H1 (cell line): Measurements from ENCODE around the gene CCIN. TPM values are rescaled to one million over a fixed set of nuclear protein-coding genes. Genes with fewer than 3 reads are reported as not detected.
A peak's percentile ranks its signal among the peaks of the same experiment; 100 is the strongest.

ENCODE experiments used
- CTCF ChIA-PET: fragments of 300-600 bp; sonication (Branson Sonifier 250); formaldehyde crosslinking; loops from one replicate; lab custom pipeline; 2021; ENCODE audit not compliant: partially characterized antibody; lab: Charles Lee
- POLR2A ChIA-PET: fragments of 300-600 bp; sonication (Branson Sonifier 250); formaldehyde crosslinking; loops from one replicate; lab custom pipeline; 2021; ENCODE audit warnings: inconsistent platforms; ENCODE audit not compliant: partially characterized antibody; lab: Charles Lee
- DNase-seq, 2 experiments: peaks; one replicate each; pipeline versions ENCODE4 v3.0.0 to v3.0.0-alpha.2; 2010 to 2022; ENCODE audit warnings: low spot score in 2 of 2, low read depth in 1 of 2, mixed read lengths in 1 of 2
- FAIRE-seq: peaks from 2 replicates; lab custom pipeline; 2011; peaks lifted over from hg19 to GRCh38; lab: Jason Lieb, UNC
- H2AFZ ChIP-seq: 2 replicates; pipeline ENCODE4 v1.8.1; 2012; ENCODE audit warnings: low read length, inconsistent platforms
- H2AK5ac ChIP-seq: 2 replicates; pipeline ENCODE4 v1.6.1; 2013; ENCODE audit warnings: low read depth, low read length
- H2BK120ac ChIP-seq: replicated peaks from 2 replicates; pipeline ENCODE3; 2013; ENCODE audit warnings: low read depth, low read length, inconsistent platforms
- H2BK12ac ChIP-seq: 2 replicates; pipeline ENCODE4 v1.6.1; 2013; ENCODE audit warnings: low read depth, low read length
- H2BK15ac ChIP-seq: 2 replicates; pipeline ENCODE4 v1.6.1; 2013; ENCODE audit warnings: low read length
- H2BK20ac ChIP-seq: 2 replicates; pipeline ENCODE4 v1.6.1; 2013; ENCODE audit warnings: low read length
- H2BK5ac ChIP-seq: 2 replicates; pipeline ENCODE4 v1.6.1; 2013; ENCODE audit warnings: low read depth, low read length
- H3K14ac ChIP-seq: 2 replicates; pipeline ENCODE4 v1.6.1; 2013; ENCODE audit warnings: inconsistent platforms; ENCODE audit not compliant: insufficient read length
- H3K18ac ChIP-seq: 2 replicates; pipeline ENCODE4 v1.6.1; 2013; ENCODE audit warnings: low read length; ENCODE audit errors: extremely low read depth
- H3K23ac ChIP-seq: 2 replicates; pipeline ENCODE4 v1.6.1; 2013; ENCODE audit warnings: inconsistent platforms; ENCODE audit not compliant: insufficient read length
- H3K23me2 ChIP-seq: 2 replicates; pipeline ENCODE4 v1.6.1; 2013; ENCODE audit warnings: low read depth, low read length
- H3K27ac ChIP-seq: 2 replicates; pipeline ENCODE4 v1.6.1; 2011; ENCODE audit warnings: low read depth, low read length, inconsistent platforms
- H3K27me3 ChIP-seq, 4 experiments: replicated peaks in 1 of 4; 1 replicate in 1 of 4; 2 replicates in 3 of 4; pipeline versions ENCODE4 v1.6.1 to v1.8.1; 2011 to 2013; ENCODE audit warnings: low read length in 3 of 4, mild to moderate bottlenecking in 3 of 4, inconsistent platforms in 2 of 4, mixed read lengths in 2 of 4, moderate library complexity in 1 of 4; ENCODE audit not compliant: control insufficient read depth in 3 of 4, insufficient read depth in 3 of 4; ENCODE audit errors: extremely low read depth in 1 of 4
- H3K36me3 ChIP-seq, 4 experiments: 2 replicates each; pipeline versions ENCODE4 v1.6.1 to v1.8.1; 2011 to 2013; ENCODE audit warnings: mild to moderate bottlenecking in 4 of 4, low read length in 3 of 4, moderate library complexity in 2 of 4, control low read depth in 1 of 4, inconsistent platforms in 1 of 4; ENCODE audit not compliant: insufficient read depth in 4 of 4, control insufficient read depth in 2 of 4
- H3K4ac ChIP-seq: replicated peaks from 2 replicates; pipeline ENCODE3; 2013; ENCODE audit warnings: low read length, low read depth, mixed read lengths, inconsistent platforms; ENCODE audit not compliant: insufficient read length
- H3K4me1 ChIP-seq, 4 experiments: replicated peaks in 1 of 4; 1 replicate in 1 of 4; 2 replicates in 3 of 4; pipeline versions ENCODE4 v1.6.1 to v1.8.1; 2011 to 2013; ENCODE audit warnings: low read length in 3 of 4, inconsistent platforms in 2 of 4, mixed read lengths in 1 of 4; ENCODE audit not compliant: insufficient read depth in 4 of 4, control insufficient read depth in 3 of 4
- H3K4me2 ChIP-seq, 2 experiments: 2 replicates each; pipeline versions ENCODE4 v1.6.1 to v1.8.1; 2011 to 2013; ENCODE audit warnings: low read depth in 2 of 2, low read length in 2 of 2, control low read depth in 1 of 2, inconsistent platforms in 1 of 2, mild to moderate bottlenecking in 1 of 2; ENCODE audit not compliant: insufficient read depth in 1 of 2
- H3K4me3 ChIP-seq, 4 experiments: fragments of 200-600, 300-600 bp in 1 of 4; sonication (generic), shearing (Covaris generic), sonication (Bioruptor Twin) in 1 of 4; 2 replicates each; pipeline versions ENCODE4 v1.5.1 to v1.8.1; 2011 to 2016; ENCODE audit warnings: low read length in 4 of 4, low read depth in 3 of 4, control low read depth in 2 of 4, inconsistent platforms in 2 of 4, mild to moderate bottlenecking in 2 of 4, mixed read lengths in 1 of 4, moderate library complexity in 1 of 4; ENCODE audit not compliant: insufficient read depth in 2 of 4; ENCODE audit errors: extremely low read depth in 1 of 4
- H3K56ac ChIP-seq: replicated peaks from 2 replicates; pipeline ENCODE3; 2013; ENCODE audit warnings: low read depth, mild to moderate bottlenecking, mixed read lengths, low read length, inconsistent platforms; ENCODE audit not compliant: insufficient read length
- H3K79me1 ChIP-seq: 2 replicates; pipeline ENCODE4 v1.6.1; 2013; ENCODE audit warnings: low read depth, low read length, control low read depth
- H3K79me2 ChIP-seq, 2 experiments: 2 replicates each; pipeline versions ENCODE4 v1.6.1 to v1.8.1; 2012 to 2013; ENCODE audit warnings: low read length in 2 of 2, mild to moderate bottlenecking in 2 of 2, inconsistent platforms in 1 of 2; ENCODE audit not compliant: insufficient read depth in 2 of 2, control insufficient read depth in 1 of 2
- H3K9ac ChIP-seq, 4 experiments: replicated peaks in 1 of 4; 1 replicate in 1 of 4; 2 replicates in 3 of 4; pipeline versions ENCODE4 v1.6.1 to v1.8.1; 2011 to 2013; ENCODE audit warnings: low read depth in 3 of 4, low read length in 3 of 4, control low read depth in 2 of 4, mild to moderate bottlenecking in 2 of 4, moderate library complexity in 2 of 4, inconsistent platforms in 1 of 4; ENCODE audit errors: extremely low read depth in 1 of 4
- H3K9me3 ChIP-seq, 2 experiments: 2 replicates each; pipeline versions ENCODE4 v1.6.1 to v1.8.1; 2012 to 2013; ENCODE audit warnings: mild to moderate bottlenecking in 2 of 2, moderate library complexity in 2 of 2, control low read depth in 1 of 2, inconsistent platforms in 1 of 2, low read depth in 1 of 2, low read length in 1 of 2, mixed read lengths in 1 of 2; ENCODE audit not compliant: insufficient read depth in 2 of 2
- H4K20me1 ChIP-seq, 2 experiments: replicated peaks in 1 of 2; 2 replicates each; pipeline versions ENCODE3 to v1.8.1; 2011 to 2013; ENCODE audit warnings: inconsistent platforms in 2 of 2, low read length in 2 of 2, mild to moderate bottlenecking in 1 of 2; ENCODE audit not compliant: insufficient read depth in 2 of 2, control insufficient read depth in 1 of 2
- H4K5ac ChIP-seq: 2 replicates; pipeline ENCODE4 v1.6.1; 2013; ENCODE audit warnings: low read length, low read depth, mixed read lengths, inconsistent platforms; ENCODE audit not compliant: insufficient read length
- H4K8ac ChIP-seq: 2 replicates; pipeline ENCODE4 v1.8.0; 2013; ENCODE audit warnings: mild to moderate bottlenecking, moderate library complexity, low read length, inconsistent platforms; ENCODE audit not compliant: insufficient read depth; ENCODE audit errors: extremely low read depth
- H4K91ac ChIP-seq: replicated peaks from 2 replicates; pipeline ENCODE3; 2013; ENCODE audit warnings: low read length, mixed read lengths, inconsistent platforms; ENCODE audit not compliant: insufficient read length
- CHD1 ChIP-seq: IDR thresholded peaks from 2 replicates; pipeline ENCODE4 v1.6.1; 2012; ENCODE audit warnings: low read depth, low read length, improper control_type of control experiment
- JUND ChIP-seq: IDR thresholded peaks from 2 replicates; pipeline ENCODE4 v1.6.1; 2011; ENCODE audit warnings: mild to moderate bottlenecking, improper control_type of control experiment, low read length
- RBBP5 ChIP-seq: IDR thresholded peaks from 2 replicates; pipeline ENCODE4 v1.7.1; 2012; ENCODE audit warnings: low read depth, mild to moderate bottlenecking, inconsistent platforms, low read length, moderate library complexity, borderline replicate concordance
- WGBS, 2 experiments: shearing (Covaris generic) in 1 of 2; methylation state at CpG; one replicate each; pipeline versions ENCODE4 v1.1.6 to v1.1.7; 2013 to 2015; ENCODE audit warnings: low lambda C conversion rate in 2 of 2, mixed read lengths in 2 of 2, inconsistent platforms in 1 of 2, low coverage in 1 of 2, missing lambda C conversion rate in 1 of 2; ENCODE audit not compliant: insufficient replicate concordance in 2 of 2, insufficient coverage in 1 of 2, insufficient read length in 1 of 2; ENCODE audit errors: extremely low coverage in 1 of 2, missing lambda C conversion rate in 1 of 2; 5-methylcytosine and 5-hydroxymethylcytosine counted together
- polyA plus RNA-seq, 7 experiments: library from polyadenylated mRNA; depleted of rRNA in 3 of 7; stranded (reverse) in 5 of 7; unstranded in 2 of 7; fragments of >200 nt in 5 of 7; fragments of 200-250 nt in 2 of 7; gene quantifications; 1 replicate in 5 of 7; 2 replicates in 1 of 7; 4 replicates in 1 of 7; pipeline versions ENCODE4 v1.2.1 to v1.2.3, GENCODE V29; 2011 to 2013; ENCODE audit warnings: missing spikeins in 2 of 7, mixed read lengths in 2 of 7
- total RNA-seq: library from RNA; stranded (reverse); fragmentation: NEBNext Ultra II Directional; extraction: Animal tissue kit (Norgen Biotek cat#: 25700); gene quantifications from 2 replicates; pipeline ENCODE4 v1.2.1, GENCODE V29; 2021

Gene CCIN
- total and polyA plus RNA-seq, 2 of the 8 experiments (the other 6 are each of a cell fraction or from before 2014, with no cell fraction given): 0.19 to 0.21 TPM

DNA sequence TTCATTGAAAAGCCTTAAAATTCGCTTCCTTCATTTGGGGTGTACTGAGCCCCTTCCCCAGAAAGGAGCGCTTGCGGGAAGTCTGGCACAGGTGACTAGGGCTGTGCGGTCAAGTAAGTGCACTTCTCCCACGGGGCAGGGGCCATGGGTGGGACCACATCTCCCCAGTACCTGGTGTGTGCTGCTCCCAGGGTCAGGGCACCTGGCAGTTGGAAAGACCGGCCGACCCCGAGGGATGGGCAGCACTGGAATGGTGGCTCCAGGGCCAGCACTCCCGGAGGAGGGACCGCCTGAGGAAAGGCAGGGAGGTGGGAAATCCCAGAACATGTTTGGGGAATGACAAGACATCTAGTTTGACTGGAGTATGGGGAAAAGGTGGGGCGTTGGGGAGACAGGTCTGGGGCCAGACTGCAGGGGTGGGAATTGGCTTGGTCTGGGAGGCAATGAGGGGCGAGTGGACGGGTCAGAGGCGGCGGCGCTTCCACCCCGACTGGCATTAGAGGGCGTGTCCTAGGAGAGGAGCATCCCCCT is 33.4 kb upstream of the CCIN start:
- DNase-seq: peak in 1 of 2 experiments; percentile 77
- Histone ChIP-seq H3K23ac (no peak overlapping the region), H2BK5ac (no peak overlapping the region), H2BK120ac (no peak overlapping the region), H2BK12ac (peak overlapping the region; percentile 50), H3K18ac (peak overlapping the region; percentile 48), H3K56ac (no peak overlapping the region)
- TF ChIP-seq JUND: no peak
- TF ChIP-seq CHD1: no peak
- 0 out of 2 replicates have a peak, but pooled peaks have one; percentile 8 for TF ChIP-seq RBBP5
- TF ChIP-seq, all 59 proteins: peak for 1
- no peak for FAIRE-seq
- Histone ChIP-seq H2AK5ac (no peak overlapping the region), H2BK15ac (peak overlapping the region; percentile 13; the same call in 1 of the 2 replicates), H4K8ac (no peak overlapping the region), H3K27me3 (peaks cover 18 to 58% (median 49%) of the 10 kb centered on the region in 4 experiments), H2AFZ (no peak overlapping the region), H3K36me3 (no peaks in the 10 kb centered on the region; a peak in 1 of 8 replicates), H4K91ac (no peak overlapping the region), H3K4me3 (peak overlapping the region; percentile 62 to 76 (median 70)), H3K4ac (no peak overlapping the region), H3K27ac (no peak overlapping the region), H3K14ac (no peak overlapping the region), H3K79me2 (no peaks in the 10 kb centered on the region), H4K5ac (no peak overlapping the region), H2BK20ac (no peak overlapping the region), H3K4me2 (peak overlapping the region; percentile 86 to 93), H3K9me3 (no peaks in the 10 kb centered on the region), H3K23me2 (peaks cover 15% of the 10 kb centered on the region), H3K9ac (no peak overlapping the region), H3K4me1 (peaks cover 0 to 15% (median 7%) of the 10 kb centered on the region in 4 experiments; a peak in 6 of 7 replicates), H4K20me1 (peaks cover 3 to 5% of the 10 kb centered on the region in 2 experiments), H3K79me1 (no peaks in the 10 kb centered on the region)
- POLR2A ChIA-PET: interaction anchor here (1.1 to 2.6 kb wide), 3 partner anchors 21 to 344 kb away, joined by 4 to 9 read pairs (median 5); no protein-coding TSS in a partner anchor
- WGBS, 2 experiments: 5% methylated on average over 13 of the region's 18 CpGs; no CpG with 5 or more reads in 1 of the 2 experiments
- CTCF ChIA-PET: interaction anchor here (1.7 to 3.0 kb wide), 2 partner anchors 28 to 33 kb away, joined by 7 to 13 read pairs; no protein-coding TSS in a partner anchor
